Ovary (tissue), 9 donors: ENCODE results near the gene AIFM3. TPM values are rescaled to one million over a fixed set of nuclear protein-coding genes. Genes with fewer than 3 reads are reported as not detected.

Experiments
- DNase-seq, 5 donors: peaks; one replicate each; pipeline ENCODE4 v3.0.0-alpha.2; 2019 to 2020
- H3K27ac ChIP-seq, 2 donors: fragments of 200-600 bp; one replicate each; pipeline versions ENCODE4 v1.5.1 to v1.8.0; 2019 to 2022
- H3K27me3 ChIP-seq: fragments of 200-600 bp; one replicate; pipeline ENCODE4 v1.8.0; 2022
- H3K36me3 ChIP-seq: fragments of 200-600 bp; sonication (generic); one replicate; pipeline ENCODE4 v1.5.1; 2019
- H3K4me1 ChIP-seq: one replicate; pipeline ENCODE4 v1.8.1; 2013; ENCODE audit warnings: mild to moderate bottlenecking, moderate library complexity; ENCODE audit not compliant: insufficient read depth
- H3K4me3 ChIP-seq: fragments of 200-600 bp; sonication (generic); one replicate; pipeline ENCODE4 v1.5.1; 2017
- H3K9me3 ChIP-seq, 2 donors: fragments of 200-600 bp in 1 of 2; sonication (generic) in 1 of 2; one replicate each; pipeline versions ENCODE4 v1.5.1 to v1.8.1; 2013 to 2019; ENCODE audit warnings: mild to moderate bottlenecking in 1 of 2, moderate library complexity in 1 of 2
- EP300 ChIP-seq: sonication (generic); formaldehyde crosslinking; IDR thresholded peaks from one replicate; pipeline ENCODE4 v1.6.1; 2017; ENCODE audit warnings: antibody characterized with exemption
- POLR2A ChIP-seq: fragments of 450-650 bp; IDR thresholded peaks from one replicate; pipeline ENCODE4 v1.6.1; 2017; ENCODE audit warnings: antibody characterized with exemption, mild to moderate bottlenecking, moderate library complexity
- WGBS, 3 donors: extraction: QIAGEN DNeasy Blood & Tissue Kit in 1 of 3; methylation state at CpG; one replicate each; pipeline versions ENCODE4 v1.1.5 to v1.1.7; 2013 to 2017; 5-methylcytosine and 5-hydroxymethylcytosine counted together
- intact Hi-C, 4 donors: fragments of 100-400 bp; cut with DNase I; formaldehyde crosslinking; loops; one replicate each; pipeline versions ENCODE4 v1.11.0 to v1.15.1; 2022 to 2023
- polyA plus RNA-seq, 2 donors: library from polyadenylated mRNA; stranded (reverse); fragments of 200-250 nt in 1 of 2; fragments of 350-450 nt in 1 of 2; fragmentation: Illumina TruSeq in 1 of 2; extraction: RNeasy Lipid Tissue Mini Kit (QIAGEN cat#74804) in 1 of 2; gene quantifications; one replicate each; pipeline ENCODE4 v1.2.3, GENCODE V29; 2013 to 2014
- total RNA-seq, 7 donors: library from RNA; depleted of rRNA in 2 of 7; stranded (reverse); fragments of >200 nt in 2 of 7; fragmentation: NEBNext Ultra II Directional in 3 of 7; extraction: Animal tissue kit (Norgen Biotek cat#: 25700) in 3 of 7; gene quantifications; one replicate each; pipeline versions ENCODE4 v1.1.0 to v1.2.4, GENCODE V29; 2016 to 2023
- TF ChIP-seq, protein P1 (sequence below), 3 donors: fragments of 450-650 bp in 2 of 3; fragments of 200-600 bp in 1 of 3; IDR thresholded peaks; one replicate each; pipeline versions ENCODE4 v1.5.1 to v1.8.0; 2016 to 2022; ENCODE audit warnings: antibody characterized with exemption in 3 of 3, mild to moderate bottlenecking in 1 of 3
- donor health status: DM: no; HTN: no; CAD: no; lungs with moderate emphysema.
- donor health status: DM: no; HTN: no; CAD: no.
- donor health status: Bipolar disorder and iron deficiency.
- donor health status: DM: yes; HTN: yes; CAD: no.
- donor health status: DM: no; HTN: no; CAD: no.
- donor health status: DM: yes; HTN: yes; CAD: no.

AIFM3 gene
- total and polyA plus RNA-seq, 9 donors, result 0.43 to 2.7 (median 1.1) TPM; not detected in 1

DNA sequence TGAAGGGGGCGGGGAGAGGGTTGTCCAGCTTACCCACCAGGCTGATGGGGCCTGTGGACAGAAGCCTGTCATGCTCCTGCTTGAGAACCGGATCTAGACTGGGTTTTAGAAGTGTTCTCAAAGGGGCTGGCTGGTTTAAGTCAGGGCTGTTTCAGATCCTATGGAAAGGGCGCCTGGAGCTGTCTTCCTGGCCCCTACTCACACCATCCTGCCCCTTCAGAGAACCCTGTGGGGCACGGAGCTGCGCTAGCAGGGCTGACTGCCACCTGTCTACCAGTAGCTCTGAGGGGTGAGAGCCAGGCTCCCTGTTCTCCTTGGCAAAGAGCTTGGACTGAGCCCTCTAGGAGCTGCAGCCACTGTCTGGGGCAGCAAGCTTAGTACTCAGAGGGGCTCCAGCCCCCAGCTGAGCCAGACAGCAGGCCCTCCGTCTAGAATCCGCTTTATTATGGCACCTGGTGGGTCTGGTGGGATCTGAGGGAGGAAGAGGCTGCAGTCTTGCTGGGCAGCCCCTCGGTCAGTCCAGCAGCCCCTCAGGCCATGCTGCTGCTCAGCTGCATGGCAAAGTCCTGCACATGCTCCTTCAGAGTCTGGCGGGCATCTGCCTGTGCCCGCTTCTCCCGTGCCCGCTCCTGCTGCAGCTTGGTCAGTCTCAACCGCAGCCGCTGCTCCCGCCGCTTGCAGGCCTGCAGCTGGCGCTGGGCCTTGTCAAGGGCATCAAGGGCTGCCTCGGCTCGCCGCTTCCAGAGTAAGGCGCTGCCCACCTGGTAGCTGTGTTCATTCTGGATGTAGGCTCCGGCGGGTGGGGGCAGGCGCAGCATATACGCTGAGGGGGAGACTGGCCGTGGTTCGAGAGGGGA lies 32.5 kb downstream of the AIFM3 start:
- Histone ChIP-seq H3K27ac (peak overlapping the region in 1 of 2 donors; percentile 94), H3K4me1 (peaks cover 10% of the 10 kb centered on the region), H3K27me3 (no peaks in the 10 kb centered on the region), H3K4me3 (no peak overlapping the region), H3K9me3 (no peaks in the 10 kb centered on the region), H3K36me3 (no peaks in the 10 kb centered on the region)
- 77 to 86% (median 78%) methylated on average over 25 to 27 of the region's 27 CpGs for WGBS, 3 donors
- intact Hi-C loops, result no loop called here
- DNase-seq, result no peak
- TF ChIP-seq EP300 (no peak), POLR2A (no peak)
- TF ChIP-seq, protein P1, sequence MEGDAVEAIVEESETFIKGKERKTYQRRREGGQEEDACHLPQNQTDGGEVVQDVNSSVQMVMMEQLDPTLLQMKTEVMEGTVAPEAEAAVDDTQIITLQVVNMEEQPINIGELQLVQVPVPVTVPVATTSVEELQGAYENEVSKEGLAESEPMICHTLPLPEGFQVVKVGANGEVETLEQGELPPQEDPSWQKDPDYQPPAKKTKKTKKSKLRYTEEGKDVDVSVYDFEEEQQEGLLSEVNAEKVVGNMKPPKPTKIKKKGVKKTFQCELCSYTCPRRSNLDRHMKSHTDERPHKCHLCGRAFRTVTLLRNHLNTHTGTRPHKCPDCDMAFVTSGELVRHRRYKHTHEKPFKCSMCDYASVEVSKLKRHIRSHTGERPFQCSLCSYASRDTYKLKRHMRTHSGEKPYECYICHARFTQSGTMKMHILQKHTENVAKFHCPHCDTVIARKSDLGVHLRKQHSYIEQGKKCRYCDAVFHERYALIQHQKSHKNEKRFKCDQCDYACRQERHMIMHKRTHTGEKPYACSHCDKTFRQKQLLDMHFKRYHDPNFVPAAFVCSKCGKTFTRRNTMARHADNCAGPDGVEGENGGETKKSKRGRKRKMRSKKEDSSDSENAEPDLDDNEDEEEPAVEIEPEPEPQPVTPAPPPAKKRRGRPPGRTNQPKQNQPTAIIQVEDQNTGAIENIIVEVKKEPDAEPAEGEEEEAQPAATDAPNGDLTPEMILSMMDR (IDR thresholded peaks at IDR 0.05), result no peak

DNA sequence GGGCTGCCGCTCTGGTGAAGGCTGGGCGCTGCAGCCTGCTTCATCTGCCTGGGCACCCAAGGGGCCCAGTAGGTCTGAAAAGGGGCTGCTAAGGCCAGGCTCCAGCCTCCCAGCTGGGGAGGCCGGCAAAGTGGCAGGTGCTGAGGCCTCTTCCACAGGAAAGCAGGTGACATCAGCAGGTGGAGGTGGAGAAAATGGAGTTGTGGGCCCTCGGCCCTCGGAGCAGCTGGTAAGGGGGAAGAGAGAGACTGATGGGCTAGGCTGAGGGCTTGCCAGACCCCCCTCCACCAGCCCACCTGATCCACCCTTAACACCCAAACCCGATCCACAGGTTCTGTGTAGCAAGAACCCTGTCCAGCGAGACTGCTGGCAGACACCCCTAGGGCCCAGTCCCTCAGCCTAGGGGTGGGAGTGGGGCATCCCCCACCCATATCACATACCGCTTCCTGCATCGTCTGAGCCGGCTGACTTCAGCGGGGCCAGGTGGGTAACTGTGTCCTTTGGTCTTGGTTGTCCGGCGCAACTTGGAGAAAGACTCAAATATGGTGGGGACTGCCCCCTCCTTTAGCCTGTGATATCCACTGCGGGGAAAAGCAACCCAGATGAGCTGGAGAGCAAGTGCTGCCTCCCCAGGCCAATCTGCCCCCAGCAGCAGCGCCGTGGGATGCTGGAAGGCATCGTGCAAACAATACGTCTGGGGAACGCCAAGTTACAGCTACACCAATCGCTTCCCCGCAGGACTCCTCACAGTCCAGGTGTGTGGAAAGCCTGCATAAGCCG lies 33.3 kb downstream of the AIFM3 start:
- Histone ChIP-seq H3K27ac (peak overlapping the region; percentile 93 to 94), H3K9me3 (no peaks in the 10 kb centered on the region), H3K4me1 (peaks cover 10% of the 10 kb centered on the region), H3K27me3 (no peaks in the 10 kb centered on the region), H3K4me3 (peak overlapping the region; percentile 82), H3K36me3 (no peaks in the 10 kb centered on the region)
- DNase-seq, result no peak
- TF ChIP-seq POLR2A (no peak), EP300 (no peak)
- TF ChIP-seq, protein P1 (IDR thresholded peaks at IDR 0.05), result no peak
- 28 to 37% (median 34%) methylated on average over 21 to 22 of the region's 22 CpGs for WGBS, 3 donors
- intact Hi-C loops, result no loop called here

DNA sequence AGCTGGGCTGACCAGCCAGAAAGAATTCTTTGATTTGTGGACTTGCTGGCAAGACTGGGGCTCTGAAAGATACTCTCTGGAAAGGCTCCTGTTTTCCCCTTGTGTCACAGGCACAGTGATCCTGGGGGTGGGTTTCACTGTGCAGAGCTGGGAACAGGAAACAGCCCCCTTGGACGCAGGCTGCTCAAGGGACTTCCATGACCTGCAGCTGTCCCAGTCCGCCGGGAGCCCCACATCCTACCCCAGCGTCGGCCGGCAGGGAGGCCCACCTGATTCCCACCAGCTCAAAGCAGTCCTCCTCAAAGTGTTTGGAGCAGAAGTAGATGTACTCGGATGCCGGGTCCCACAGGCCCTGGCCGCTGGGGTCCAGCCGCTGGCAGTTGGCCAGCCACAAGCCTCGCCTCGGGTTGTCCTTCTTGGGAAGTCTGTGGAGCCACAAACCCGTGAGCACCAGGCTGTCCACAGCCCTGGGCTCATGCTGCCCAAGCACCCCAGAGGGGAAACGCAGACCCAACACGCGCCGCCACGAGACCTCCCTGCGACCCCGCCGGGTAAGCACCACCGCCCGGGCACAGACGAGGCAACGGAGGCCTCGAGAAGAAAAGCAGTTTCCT lies 34.0 kb downstream of the AIFM3 start:
- Histone ChIP-seq H3K9me3 (no peaks in the 10 kb centered on the region), H3K4me1 (peaks cover 10% of the 10 kb centered on the region), H3K4me3 (peak overlapping the region; percentile 82), H3K27me3 (no peaks in the 10 kb centered on the region), H3K36me3 (no peaks in the 10 kb centered on the region), H3K27ac (peak overlapping the region; percentile 93 to 94)
- TF ChIP-seq, protein P1 (IDR thresholded peaks at IDR 0.05), result peak in 1 of 3 donors; percentile 11
- TF ChIP-seq EP300 (no peak), POLR2A (no peak)
- intact Hi-C loops, result no loop called here
- DNase-seq, result no peak
- 0 to 2% (median 1%) methylated on average over 23 to 26 of the region's 26 CpGs for WGBS, 3 donors

GRCh38 chr22:21001601-21002325 lies 34.7 kb downstream of the AIFM3 start, which contains the start of gene THAP7:
Gene THAP7, minus strand, starts transcription at chr22:21002118. Its CDS starts 207 bp downstream, at chr22:21001911.
- intact Hi-C loops, result no loop called here
- H3K27me3 ChIP-seq, result no peaks in the 10 kb centered on the region
- H3K27ac ChIP-seq, result peak within 1 kb of the TSS; percentile 93 to 94
- 0% methylated on average over 64 to 83 of the region's 83 CpGs for WGBS, 3 donors
- H3K4me1 ChIP-seq, result peaks cover 10% of the 10 kb centered on the region
- no peaks in the 10 kb centered on the region for H3K36me3 ChIP-seq
- no peaks in the 10 kb centered on the region for H3K9me3 ChIP-seq
- peak within 1 kb of the TSS; percentile 82 for H3K4me3 ChIP-seq
- peak; percentile 96 to 98 (median 97) for DNase-seq
- no peak for TF ChIP-seq EP300
- TF ChIP-seq, protein P1 (IDR thresholded peaks at IDR 0.05), result peak in 1 of 3 donors; percentile 5
- peak; percentile 80 for TF ChIP-seq POLR2A
